ENCODE measurements around the gene TBC1D16.
"Not testable (repeated sequence)": the region's sequence is repeated elsewhere in the genome, so short reads cannot be mapped to it uniquely, and the experiment has no call there.

The TBC1D16 gene

GRCh38 chr17:79911430-79912399, 124.0 kb downstream of the TBC1D16 start:
- no peak for DNase-seq

- no peak for DNase-seq
Measured at GRCh38 chr17:79910985-79911361, 124.7 kb downstream of the TBC1D16 start.

- DNase-seq: no peak
Measured at GRCh38 chr17:79909121-79909520, 126.6 kb downstream of the TBC1D16 start.

GRCh38 chr17:79907850-79908249, 127.8 kb downstream of the TBC1D16 start:
- DNase-seq: no peak

GRCh38 chr17:79907217-79907715, 128.4 kb downstream of the TBC1D16 start:
- DNase-seq: no peak

GRCh38 chr17:79905832-79906231, 129.8 kb downstream of the TBC1D16 start:
- no peak for DNase-seq

GRCh38 chr17:79904865-79905264, 130.8 kb downstream of the TBC1D16 start:
- DNase-seq: no peak

- DNase-seq: no peak
Measured at GRCh38 chr17:79902146-79902791, 133.4 kb downstream of the TBC1D16 start.

- DNase-seq: no peak
Measured at GRCh38 chr17:79901131-79901530, 134.5 kb downstream of the TBC1D16 start.

GRCh38 chr17:79899584-79899983, 136.1 kb downstream of the TBC1D16 start:
- DNase-seq: no peak

- DNase-seq: no peak
Measured at GRCh38 chr17:79897243-79898063, 138.2 kb downstream of the TBC1D16 start.

GRCh38 chr17:79893457-79893856, 142.2 kb downstream of the TBC1D16 start:
- not testable (repeated sequence) for DNase-seq

- DNase-seq: no peak
Measured at GRCh38 chr17:79892457-79893241, 143.0 kb downstream of the TBC1D16 start.

- no peak for DNase-seq
Measured at GRCh38 chr17:79891113-79891730, 144.4 kb downstream of the TBC1D16 start.

- no peak for DNase-seq
Measured at GRCh38 chr17:79890706-79891105, 145.0 kb downstream of the TBC1D16 start.

GRCh38 chr17:79888811-79889634, 146.6 kb downstream of the TBC1D16 start:
- DNase-seq: no peak

- no peak for DNase-seq
Measured at GRCh38 chr17:79888009-79888540, 147.6 kb downstream of the TBC1D16 start.

GRCh38 chr17:79887451-79887991, 148.2 kb downstream of the TBC1D16 start:
- DNase-seq: no peak

- no peak for DNase-seq
Measured at GRCh38 chr17:79883202-79883601, 152.5 kb downstream of the TBC1D16 start.

Data from activated CD4-positive, alpha-beta T cell treated with anti-CD3 and anti-CD28 coated beads, Interleukin-2, Interleukin-6, amounts not matched to agents 100 ng/mL and 50 ng/mL, durations not matched to agents 16 hours and 8 hours (primary cell).